HepG2 (cell line): ENCODE measurements around the gene PEMT. TPM values are rescaled to one million over a fixed set of nuclear protein-coding genes. Genes with fewer than 3 reads are reported as not detected.

Experiments
- ATF7 ChIP-seq, 2 experiments: fragments of 450-650 bp in 1 of 2; sonication (generic) in 1 of 2; formaldehyde crosslinking in 1 of 2; IDR thresholded peaks; 2 replicates each; pipeline versions ENCODE4 v1.4.0 to v1.6.1; 2016 to 2020; ENCODE audit warnings: antibody characterized with exemption in 1 of 2, mild to moderate bottlenecking in 1 of 2, missing genetic modification reagents in 1 of 2
- CBX5 ChIP-seq: sonication (generic); formaldehyde crosslinking; IDR thresholded peaks from 2 replicates; pipeline ENCODE4 v1.4.0; 2020; ENCODE audit warnings: missing genetic modification reagents, borderline replicate concordance
- CEBPG ChIP-seq: IDR thresholded peaks from 2 replicates; pipeline ENCODE4 v1.6.1; 2016
- CENPBD1 ChIP-seq: sonication (generic); formaldehyde crosslinking; IDR thresholded peaks from 2 replicates; pipeline ENCODE4 v1.8.0; 2022; ENCODE audit warnings: missing genetic modification reagents, low read depth, mild to moderate bottlenecking, borderline replicate concordance
- GABPB1 ChIP-seq: IDR thresholded peaks from 2 replicates; pipeline ENCODE4 v1.6.1; 2016; ENCODE audit warnings: mild to moderate bottlenecking, missing genetic modification reagents, moderate library complexity, missing compliant biosample characterization
- GATAD1 ChIP-seq: IDR thresholded peaks from 2 replicates; pipeline ENCODE4 v1.6.1; 2016; ENCODE audit warnings: missing genetic modification reagents, missing compliant biosample characterization
- GATAD2A ChIP-seq: IDR thresholded peaks from 2 replicates; pipeline ENCODE4 v1.6.1; 2016
- HOXD1 ChIP-seq: sonication (generic); formaldehyde crosslinking; IDR thresholded peaks from 2 replicates; pipeline ENCODE4 v1.5.0; 2020; ENCODE audit warnings: missing genetic modification reagents
- KDM2A ChIP-seq: sonication (generic); formaldehyde crosslinking; IDR thresholded peaks from 2 replicates; pipeline ENCODE4 v1.4.0; 2020; ENCODE audit warnings: low read depth, missing genetic modification reagents, borderline replicate concordance
- KDM4B ChIP-seq: sonication (generic); formaldehyde crosslinking; IDR thresholded peaks from 2 replicates; pipeline ENCODE4 v1.4.0; 2020; ENCODE audit warnings: missing genetic modification reagents
- MBNL3 ChIP-seq: fragments of 250-450 bp; sonication (Bioruptor Pico); conservative IDR thresholded peaks from 2 replicates; pipeline ENCODE4 v1.8.0; 2022; ENCODE audit warnings: mild to moderate bottlenecking, inconsistent platforms
- ONECUT2 ChIP-seq: sonication (generic); formaldehyde crosslinking; IDR thresholded peaks from 2 replicates; pipeline ENCODE4 v1.4.0; 2020; ENCODE audit warnings: missing genetic modification reagents
- PPARG ChIP-seq: conservative IDR thresholded peaks from 2 replicates; pipeline ENCODE4 v1.6.1; 2016; ENCODE audit warnings: missing biosample characterization, missing genetic modification reagents
- RXRB ChIP-seq: IDR thresholded peaks from 2 replicates; pipeline ENCODE4 v1.6.1; 2016; ENCODE audit warnings: borderline replicate concordance, missing genetic modification reagents, missing compliant biosample characterization
- SETDB1 ChIP-seq: sonication (generic); formaldehyde crosslinking; IDR thresholded peaks from 2 replicates; pipeline ENCODE4 v1.5.1; 2020; ENCODE audit warnings: missing genetic modification reagents, mild to moderate bottlenecking, borderline replicate concordance
- SUZ12 ChIP-seq: fragments of 150-350 bp; IDR thresholded peaks from 2 replicates; pipeline ENCODE4 v1.6.1; 2014; ENCODE audit warnings: low read depth, low read length
- TGIF2 ChIP-seq: IDR thresholded peaks from 2 replicates; pipeline ENCODE4 v1.6.1; 2016; ENCODE audit warnings: control low read depth, missing compliant biosample characterization
- TOPORS ChIP-seq: sonication (generic); formaldehyde crosslinking; IDR thresholded peaks from 2 replicates; pipeline ENCODE4 v1.8.0; 2023; ENCODE audit warnings: mild to moderate bottlenecking, missing genetic modification reagents
- ZFP36 ChIP-seq: fragments of 150-350 bp; IDR thresholded peaks from 2 replicates; pipeline ENCODE4 v1.6.1; 2018; ENCODE audit warnings: borderline replicate concordance, low read length, low read depth; ENCODE audit not compliant: partially characterized antibody
- ZNF343 ChIP-seq: sonication (generic); formaldehyde crosslinking; IDR thresholded peaks from 2 replicates; pipeline ENCODE4 v1.4.0; 2020; ENCODE audit warnings: mild to moderate bottlenecking, missing genetic modification reagents
- ZNF556 ChIP-seq: sonication (generic); formaldehyde crosslinking; IDR thresholded peaks from 2 replicates; pipeline ENCODE4 v1.4.0; 2020; ENCODE audit warnings: mild to moderate bottlenecking, missing genetic modification reagents, borderline replicate concordance
- ZNF614 ChIP-seq: IDR thresholded peaks from 2 replicates; pipeline ENCODE4 v1.6.1; 2018; ENCODE audit warnings: missing biosample characterization, missing genetic modification reagents, inconsistent platforms, borderline replicate concordance
- ZSCAN21 ChIP-seq: sonication (generic); formaldehyde crosslinking; IDR thresholded peaks from 2 replicates; pipeline ENCODE4 v1.8.0; 2022; ENCODE audit warnings: mild to moderate bottlenecking, missing genetic modification reagents, moderate library complexity, borderline replicate concordance
- polyA plus RNA-seq, 8 experiments: library from polyadenylated mRNA; depleted of rRNA in 3 of 8; stranded (reverse) in 7 of 8; unstranded in 1 of 8; fragments of >200 nt; fragmentation: Illumina TruSeq in 4 of 8; extraction: Trizol in 4 of 8; gene quantifications; 2 replicates each; pipeline versions ENCODE4 v1.2.1 to v1.2.3, GENCODE V29; 2011 to 2016; ENCODE audit warnings: low read depth in 4 of 8, missing spikeins in 1 of 8, mixed read lengths in 1 of 8; ENCODE audit not compliant: insufficient read depth in 1 of 8
- total RNA-seq, 5 experiments: library from RNA; depleted of rRNA; stranded (reverse); fragments of >200 nt; fragmentation: Illumina TruSeq; extraction: Trizol; gene quantifications; 2 replicates each; pipeline ENCODE4 v1.2.3, GENCODE V29; 2016; ENCODE audit warnings: low read depth in 1 of 5
- TF ChIP-seq, protein P1 (sequence below): sonication (generic); formaldehyde crosslinking; IDR thresholded peaks from 2 replicates; pipeline ENCODE4 v1.8.0; 2022; ENCODE audit warnings: missing genetic modification reagents, mild to moderate bottlenecking, borderline replicate concordance
- TF ChIP-seq, protein P2 (sequence below): sonication (generic); formaldehyde crosslinking; IDR thresholded peaks from 2 replicates; pipeline ENCODE4 v1.4.0; 2020; ENCODE audit warnings: missing genetic modification reagents
- TF ChIP-seq, protein P3 (sequence below): sonication (generic); formaldehyde crosslinking; IDR thresholded peaks from 2 replicates; pipeline ENCODE4 v1.4.0; 2020; ENCODE audit warnings: missing genetic modification reagents
- TF ChIP-seq, protein P4 (sequence below): sonication (generic); formaldehyde crosslinking; IDR thresholded peaks from 2 replicates; pipeline ENCODE4 v1.4.0; 2020; ENCODE audit warnings: missing genetic modification reagents

PEMT gene
- total and polyA plus RNA-seq, 2 of the 13 experiments (the other 11 are each of a cell fraction or from before 2014, with no cell fraction given): 31.7 to 43.6 TPM

DNA sequence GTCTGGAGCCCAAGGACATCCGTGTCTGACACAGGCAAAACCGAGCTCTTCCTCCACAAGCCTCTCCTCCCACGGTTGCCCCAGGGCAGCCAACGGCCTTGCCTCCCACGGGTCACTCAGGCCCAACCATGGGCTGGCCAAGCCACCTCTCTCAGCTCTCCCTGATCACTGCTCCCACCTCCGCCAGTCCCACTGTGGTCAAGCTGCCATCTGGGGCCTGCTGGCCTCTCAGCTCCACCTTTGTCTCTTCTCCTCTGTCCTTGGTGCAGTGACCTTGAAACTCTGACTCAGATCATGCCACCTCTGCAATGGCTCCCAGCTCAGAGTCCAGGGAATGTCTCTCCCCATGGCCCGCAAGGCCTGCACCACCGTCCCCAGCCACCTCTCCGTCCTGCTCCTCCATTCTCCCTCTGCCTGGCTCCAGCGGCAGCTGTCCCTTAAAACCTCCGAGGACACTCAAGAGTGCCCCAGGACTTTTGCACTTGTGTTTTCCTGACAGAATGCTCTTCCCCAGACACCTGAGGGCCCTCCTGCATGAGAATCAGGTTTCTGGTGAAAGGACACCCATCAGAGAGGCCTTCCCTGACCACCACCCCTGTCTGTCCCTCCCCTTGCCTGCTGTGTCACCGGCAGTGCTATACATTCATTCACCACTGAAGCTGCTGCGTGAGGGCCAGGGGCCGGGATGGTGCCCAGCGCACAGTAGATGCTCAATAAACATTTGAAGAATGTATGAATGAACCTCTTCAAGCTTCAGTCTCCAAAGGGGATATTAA lies 19.3 kb downstream of the PEMT start (continued):
- no peak for TF ChIP-seq ZFP36
- no peak for TF ChIP-seq KDM2A (CRISPR knock-in tag)
- no peak for TF ChIP-seq TOPORS (CRISPR knock-in tag)
- TF ChIP-seq HOXD1 (CRISPR knock-in tag): no peak
- peak; percentile 62 for TF ChIP-seq RXRB (CRISPR knock-in tag)
- TF ChIP-seq ZNF556 (CRISPR knock-in tag): 0 out of 2 replicates have a peak, but pooled peaks have one; percentile 38
- TF ChIP-seq CBX5 (CRISPR knock-in tag): no peak; the same call in 1 of the 2 replicates
- TF ChIP-seq CENPBD1 (CRISPR knock-in tag): no peak
- TF ChIP-seq ZNF614 (CRISPR knock-in tag): no peak
- TF ChIP-seq PPARG (CRISPR knock-in tag): 0 out of 2 replicates have a peak, but pooled peaks have one; percentile 41
- no peak for TF ChIP-seq ONECUT2 (CRISPR knock-in tag)
- no peak for TF ChIP-seq ZSCAN21 (CRISPR knock-in tag)
- TF ChIP-seq TGIF2 (CRISPR knock-in tag): no peak
- TF ChIP-seq, protein P1, sequence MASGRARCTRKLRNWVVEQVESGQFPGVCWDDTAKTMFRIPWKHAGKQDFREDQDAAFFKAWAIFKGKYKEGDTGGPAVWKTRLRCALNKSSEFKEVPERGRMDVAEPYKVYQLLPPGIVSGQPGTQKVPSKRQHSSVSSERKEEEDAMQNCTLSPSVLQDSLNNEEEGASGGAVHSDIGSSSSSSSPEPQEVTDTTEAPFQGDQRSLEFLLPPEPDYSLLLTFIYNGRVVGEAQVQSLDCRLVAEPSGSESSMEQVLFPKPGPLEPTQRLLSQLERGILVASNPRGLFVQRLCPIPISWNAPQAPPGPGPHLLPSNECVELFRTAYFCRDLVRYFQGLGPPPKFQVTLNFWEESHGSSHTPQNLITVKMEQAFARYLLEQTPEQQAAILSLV (CRISPR knock-in tag): no peak
- no peak for TF ChIP-seq ATF7 (IDR thresholded peaks at IDR 0.05)
- no peak for TF ChIP-seq ATF7 (CRISPR knock-in tag; IDR thresholded peaks at IDR 0.05)
- TF ChIP-seq, protein P2, sequence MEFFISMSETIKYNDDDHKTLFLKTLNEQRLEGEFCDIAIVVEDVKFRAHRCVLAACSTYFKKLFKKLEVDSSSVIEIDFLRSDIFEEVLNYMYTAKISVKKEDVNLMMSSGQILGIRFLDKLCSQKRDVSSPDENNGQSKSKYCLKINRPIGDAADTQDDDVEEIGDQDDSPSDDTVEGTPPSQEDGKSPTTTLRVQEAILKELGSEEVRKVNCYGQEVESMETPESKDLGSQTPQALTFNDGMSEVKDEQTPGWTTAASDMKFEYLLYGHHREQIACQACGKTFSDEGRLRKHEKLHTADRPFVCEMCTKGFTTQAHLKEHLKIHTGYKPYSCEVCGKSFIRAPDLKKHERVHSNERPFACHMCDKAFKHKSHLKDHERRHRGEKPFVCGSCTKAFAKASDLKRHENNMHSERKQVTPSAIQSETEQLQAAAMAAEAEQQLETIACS (CRISPR knock-in tag): no peak
- peak; percentile 84 for TF ChIP-seq GATAD2A
- TF ChIP-seq CEBPG (CRISPR knock-in tag): no peak
- no peak for TF ChIP-seq SUZ12
- TF ChIP-seq, protein P3, sequence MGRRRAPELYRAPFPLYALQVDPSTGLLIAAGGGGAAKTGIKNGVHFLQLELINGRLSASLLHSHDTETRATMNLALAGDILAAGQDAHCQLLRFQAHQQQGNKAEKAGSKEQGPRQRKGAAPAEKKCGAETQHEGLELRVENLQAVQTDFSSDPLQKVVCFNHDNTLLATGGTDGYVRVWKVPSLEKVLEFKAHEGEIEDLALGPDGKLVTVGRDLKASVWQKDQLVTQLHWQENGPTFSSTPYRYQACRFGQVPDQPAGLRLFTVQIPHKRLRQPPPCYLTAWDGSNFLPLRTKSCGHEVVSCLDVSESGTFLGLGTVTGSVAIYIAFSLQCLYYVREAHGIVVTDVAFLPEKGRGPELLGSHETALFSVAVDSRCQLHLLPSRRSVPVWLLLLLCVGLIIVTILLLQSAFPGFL: no peak
- TF ChIP-seq GATAD1 (CRISPR knock-in tag): peak; percentile 59; the same call in 1 of the 2 replicates
- TF ChIP-seq, protein P4, sequence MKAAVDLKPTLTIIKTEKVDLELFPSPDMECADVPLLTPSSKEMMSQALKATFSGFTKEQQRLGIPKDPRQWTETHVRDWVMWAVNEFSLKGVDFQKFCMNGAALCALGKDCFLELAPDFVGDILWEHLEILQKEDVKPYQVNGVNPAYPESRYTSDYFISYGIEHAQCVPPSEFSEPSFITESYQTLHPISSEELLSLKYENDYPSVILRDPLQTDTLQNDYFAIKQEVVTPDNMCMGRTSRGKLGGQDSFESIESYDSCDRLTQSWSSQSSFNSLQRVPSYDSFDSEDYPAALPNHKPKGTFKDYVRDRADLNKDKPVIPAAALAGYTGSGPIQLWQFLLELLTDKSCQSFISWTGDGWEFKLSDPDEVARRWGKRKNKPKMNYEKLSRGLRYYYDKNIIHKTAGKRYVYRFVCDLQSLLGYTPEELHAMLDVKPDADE: no peak
- TF ChIP-seq MBNL3 (CRISPR knock-in tag): no peak
- TF ChIP-seq SETDB1 (CRISPR knock-in tag): no peak
- TF ChIP-seq KDM4B (CRISPR knock-in tag): no peak
- peak; percentile 53 for TF ChIP-seq GABPB1 (CRISPR knock-in tag)
- no peak for TF ChIP-seq ZNF343 (CRISPR knock-in tag)
